Left lung (tissue), 10 donors: ENCODE data around the gene ZNF714. TPM values are rescaled to one million over a fixed set of nuclear protein-coding genes. Genes with fewer than 3 reads are reported as not detected.
A peak's percentile ranks its signal among the peaks of the same experiment; 100 is the strongest.
"Not testable (repeated sequence)": the region's sequence is repeated elsewhere in the genome, so short reads cannot be mapped to it uniquely, and the experiment has no call there.

Experiments
- ATAC-seq: fragments of 200-7000 bp; cut with Tn5 transposase; one replicate; pipeline ENCODE4 v1.9.1; 2020; ENCODE audit warnings: moderate library complexity
- DNase-seq, 4 donors: peaks; one replicate each; pipeline ENCODE4 v3.0.0-alpha.2; 2013 to 2020
- H3K27ac ChIP-seq, 2 donors: fragments of 200-600 bp; sonication (generic) in 1 of 2; one replicate each; pipeline versions ENCODE4 v1.5.0 to v1.8.0; 2020 to 2021
- H3K27me3 ChIP-seq, 2 donors: fragments of 200-600 bp; sonication (generic) in 1 of 2; one replicate each; pipeline versions ENCODE4 v1.5.0 to v1.8.0; 2020 to 2021
- H3K36me3 ChIP-seq, 2 donors: fragments of 200-600 bp; sonication (generic) in 1 of 2; one replicate each; pipeline versions ENCODE4 v1.5.0 to v1.8.0; 2020 to 2021
- H3K4me1 ChIP-seq, 2 donors: fragments of 200-600 bp; one replicate each; pipeline ENCODE4 v1.8.0; 2021
- H3K4me3 ChIP-seq, 2 donors: fragments of 200-600 bp; sonication (generic) in 1 of 2; one replicate each; pipeline versions ENCODE4 v1.5.0 to v1.8.0; 2020 to 2021; ENCODE audit warnings: mild to moderate bottlenecking in 1 of 2
- H3K9me3 ChIP-seq, 2 donors: fragments of 200-600 bp; sonication (generic) in 1 of 2; one replicate each; pipeline versions ENCODE4 v1.5.0 to v1.8.0; 2020 to 2021
- CTCF ChIP-seq, 2 donors: fragments of 200-600 bp; sonication (generic) in 1 of 2; IDR thresholded peaks; one replicate each; pipeline versions ENCODE4 v1.5.0 to v1.8.0; 2021; ENCODE audit warnings: antibody characterized with exemption in 2 of 2
- intact Hi-C, 2 donors: fragments of 100-400 bp; cut with DNase I; formaldehyde crosslinking; loops; one replicate each; pipeline versions ENCODE4 v1.11.2 to v1.14.2; 2022
- polyA plus RNA-seq, 6 donors: library from polyadenylated mRNA; unstranded; fragments of 120-200 nt; gene quantifications; one replicate each; pipeline ENCODE4 v1.2.1, GENCODE V29; 2013; ENCODE audit not compliant: insufficient read length in 6 of 6
- total RNA-seq, 2 donors: library from RNA; stranded (reverse); fragmentation: NEBNext Ultra II Directional; extraction: Animal tissue kit (Norgen Biotek cat#: 25700); gene quantifications; one replicate each; pipeline ENCODE4 v1.2.1, GENCODE V29; 2021
- donor health status: DM: no; HTN: yes; CAD: no.
- donor health status: DM: no; HTN: no; CAD: no.

ZNF714 gene
- total and polyA plus RNA-seq, 8 donors, result 13.2 to 30.7 (median 16.3) TPM

- DNase-seq, result no peak
- H3K36me3 ChIP-seq, result no peaks in the 10 kb centered on the region
- H3K4me3 ChIP-seq, result no peak overlapping the region
- H3K27me3 ChIP-seq, result no peaks in the 10 kb centered on the region
- H3K4me1 ChIP-seq, result no peaks in the 10 kb centered on the region
- ATAC-seq, result no peak
- intact Hi-C loops, result no loop called here
- H3K9me3 ChIP-seq, result peaks cover 0 to 4% of the 10 kb centered on the region in 2 donors
- no peak overlapping the region for H3K27ac ChIP-seq
- TF ChIP-seq CTCF (IDR thresholded peaks at IDR 0.05), result no peak
Measured at GRCh38 chr19:21135433-21135832, 53.4 kb downstream of the ZNF714 start.

- ATAC-seq, result no peak
- Histone ChIP-seq H3K27ac (no peak overlapping the region), H3K4me1 (peaks cover 0 to 7% of the 10 kb centered on the region in 2 donors), H3K4me3 (no peak overlapping the region), H3K9me3 (no peaks in the 10 kb centered on the region), H3K27me3 (no peaks in the 10 kb centered on the region), H3K36me3 (no peaks in the 10 kb centered on the region)
- DNase-seq, result no peak
- intact Hi-C loops, result no loop called here
- no peak for TF ChIP-seq CTCF (IDR thresholded peaks at IDR 0.05)
Measured at GRCh38 chr19:21138130-21138529, 56.1 kb downstream of the ZNF714 start.

GRCh38 chr19:21141006-21141405 is 59.0 kb downstream of the ZNF714 start:
- H3K36me3 ChIP-seq, result peaks cover 0 to 22% of the 10 kb centered on the region in 2 donors
- intact Hi-C loops, H3K4me3 ChIP-seq, H3K27ac ChIP-seq, H3K27me3 ChIP-seq, ATAC-seq, DNase-seq, H3K4me1 ChIP-seq, H3K9me3 ChIP-seq: not testable (repeated sequence)

GRCh38 chr19:21141787-21142464 is 59.9 kb downstream of the ZNF714 start, which contains the start of gene ZNF431:
ZNF431 (plus strand) TSS chr19:21142040; CDS start chr19:21142184, 144 bp downstream.
- Histone ChIP-seq H3K4me3 (peak within 1 kb of the TSS; percentile 55 to 71), H3K4me1 (peaks cover 0 to 10% of the 10 kb centered on the region in 2 donors), H3K9me3 (no peaks in the 10 kb centered on the region), H3K36me3 (peaks cover 0 to 30% of the 10 kb centered on the region in 2 donors), H3K27ac (peak within 1 kb of the TSS; percentile 84), H3K27me3 (no peaks in the 10 kb centered on the region)
- intact Hi-C loops, result no loop called here
- no peak for TF ChIP-seq CTCF (IDR thresholded peaks at IDR 0.05)
- peak; percentile 98 for ATAC-seq
- peak; percentile 90 to 94 (median 92) for DNase-seq

- Histone ChIP-seq H3K27me3 (no peaks in the 10 kb centered on the region), H3K27ac (peak overlapping the region; percentile 10 to 84), H3K9me3 (no peaks in the 10 kb centered on the region), H3K4me3 (peak overlapping the region in 1 of 2 donors; percentile 71), H3K4me1 (peaks cover 0 to 10% of the 10 kb centered on the region in 2 donors), H3K36me3 (peaks cover 0 to 41% of the 10 kb centered on the region in 2 donors)
- DNase-seq, result no peak
- ATAC-seq, result no peak
- intact Hi-C loops, result no loop called here
- no peak for TF ChIP-seq CTCF (IDR thresholded peaks at IDR 0.05)
Measured at GRCh38 chr19:21143428-21143827, 61.4 kb downstream of the ZNF714 start.
